GM23338 (cell line): ENCODE measurements around the gene NUTF2. TPM values are rescaled to one million over a fixed set of nuclear protein-coding genes. Genes with fewer than 3 reads are reported as not detected.

Experiments used
- ATAC-seq: fragments of 200-7000 bp; cut with Tn5 transposase; 3 replicates; pipeline ENCODE4 v1.9.1; 2020
- DNase-seq: peaks from one replicate; pipeline ENCODE4 v3.0.0-alpha.2; 2015; ENCODE audit warnings: low spot score
- H2AFZ ChIP-seq: fragments of 200-600 bp; sonication (generic); 2 replicates; pipeline ENCODE4 v1.8.0; 2016; ENCODE audit warnings: antibody characterized with exemption, mild to moderate bottlenecking, moderate library complexity
- H3F3A ChIP-seq: fragments of 200-600 bp; sonication (generic); replicated peaks from 2 replicates; pipeline ENCODE4 v1.8.0; 2017; ENCODE audit warnings: antibody characterized with exemption, mixed run types, low read depth
- H3K27ac ChIP-seq: fragments of 200-600 bp; sonication (generic); 2 replicates; pipeline ENCODE4 v1.6.1; 2016; ENCODE audit warnings: low read depth
- H3K27me3 ChIP-seq: fragments of 200-600 bp; sonication (generic); 2 replicates; pipeline ENCODE4 v1.8.0; 2016; ENCODE audit warnings: mild to moderate bottlenecking, mixed run types, moderate library complexity; ENCODE audit not compliant: insufficient read depth
- H3K36me3 ChIP-seq: fragments of 200-600 bp; sonication (generic); 2 replicates; pipeline ENCODE4 v1.8.0; 2016; ENCODE audit warnings: mild to moderate bottlenecking; ENCODE audit not compliant: insufficient read depth
- H3K4me1 ChIP-seq: fragments of 200-600 bp; sonication (generic); 2 replicates; pipeline ENCODE4 v1.8.0; 2016; ENCODE audit warnings: mild to moderate bottlenecking, moderate library complexity; ENCODE audit not compliant: insufficient read depth
- H3K4me2 ChIP-seq: fragments of 200-600 bp; sonication (generic); 2 replicates; pipeline ENCODE4 v1.7.1; 2017; ENCODE audit warnings: mixed run types
- H3K4me3 ChIP-seq: fragments of 200-600 bp; sonication (generic); 2 replicates; pipeline ENCODE4 v1.6.1; 2016; ENCODE audit warnings: mixed run types
- H3K79me2 ChIP-seq: fragments of 200-600 bp; sonication (generic); replicated peaks from 2 replicates; pipeline ENCODE4 v1.8.0; 2017; ENCODE audit warnings: mild to moderate bottlenecking; ENCODE audit not compliant: insufficient read depth
- H3K9me2 ChIP-seq: fragments of 200-600 bp; sonication (generic); 2 replicates; pipeline ENCODE4 v1.8.0; 2017; ENCODE audit not compliant: insufficient read depth
- H4K20me1 ChIP-seq: fragments of 200-600 bp; sonication (generic); replicated peaks from 2 replicates; pipeline ENCODE4 v1.8.0; 2017; ENCODE audit warnings: mild to moderate bottlenecking; ENCODE audit not compliant: insufficient read depth
- H3K27ac Mint-ChIP-seq: 2 replicates; pipeline ENCODE4 v1.8.0; 2020; ENCODE audit warnings: inconsistent platforms, mild to moderate bottlenecking, moderate library complexity, mixed read lengths
- H3K27me3 Mint-ChIP-seq: 3 replicates; pipeline ENCODE4 v1.8.0; 2022; ENCODE audit warnings: low read depth, mild to moderate bottlenecking, moderate library complexity, mixed read lengths, inconsistent platforms; ENCODE audit not compliant: insufficient read depth, poor library complexity
- H3K36me3 Mint-ChIP-seq: 3 replicates; pipeline ENCODE4 v1.8.0; 2021; ENCODE audit warnings: low read depth, mild to moderate bottlenecking, inconsistent platforms, moderate library complexity, mixed read lengths
- H3K4me1 Mint-ChIP-seq: 3 replicates; pipeline ENCODE4 v1.8.0; 2020; ENCODE audit warnings: mild to moderate bottlenecking, inconsistent platforms, mixed read lengths
- H3K4me3 Mint-ChIP-seq: 3 replicates; pipeline ENCODE4 v1.8.0; 2021; ENCODE audit warnings: moderate library complexity, mild to moderate bottlenecking, inconsistent platforms, mixed read lengths
- H3K9me3 Mint-ChIP-seq: 3 replicates; pipeline ENCODE4 v1.8.0; 2020; ENCODE audit warnings: moderate library complexity, mild to moderate bottlenecking, inconsistent platforms, mixed read lengths
- CREB1 ChIP-seq: fragments of 250-450 bp; sonication (Bioruptor Pico); IDR thresholded peaks from 2 replicates; pipeline ENCODE4 v1.5.0; 2020; ENCODE audit warnings: low read depth, mild to moderate bottlenecking, moderate library complexity
- CTCF ChIP-seq, 2 experiments: fragments of 200-600 bp in 1 of 2; sonication (generic) in 1 of 2; conservative IDR thresholded peaks; 2 replicates each; pipeline versions ENCODE4 v1.5.1 to v1.6.1; 2016 to 2017; ENCODE audit warnings: antibody characterized with exemption in 2 of 2, low read depth in 2 of 2, mild to moderate bottlenecking in 2 of 2, moderate library complexity in 1 of 2
- EZH2phosphoT487 ChIP-seq: fragments of 200-600 bp; sonication (generic); IDR thresholded peaks from one replicate; pipeline ENCODE4 v1.8.1; 2018; ENCODE audit warnings: antibody characterized with exemption; ENCODE audit not compliant: unreplicated experiment
- JUNB ChIP-seq: IDR thresholded peaks from one replicate; pipeline ENCODE4 v1.6.1; 2016; ENCODE audit warnings: antibody characterized with exemption; ENCODE audit not compliant: unreplicated experiment
- NANOG ChIP-seq: IDR thresholded peaks from 2 replicates; pipeline ENCODE4 v1.6.1; 2016; ENCODE audit warnings: antibody characterized with exemption, borderline replicate concordance
- POLR2AphosphoS5 ChIP-seq: IDR thresholded peaks from 2 replicates; pipeline ENCODE4 v1.6.1; 2016; ENCODE audit warnings: antibody characterized with exemption, low read depth
- REST ChIP-seq: IDR thresholded peaks from one replicate; pipeline ENCODE4 v1.6.1; 2018; ENCODE audit warnings: antibody characterized with exemption; ENCODE audit not compliant: unreplicated experiment
- STAT1 ChIP-seq: IDR thresholded peaks from one replicate; pipeline ENCODE4 v1.6.1; 2016; ENCODE audit warnings: antibody characterized with exemption; ENCODE audit not compliant: unreplicated experiment
- ZNF114 ChIP-seq: fragments of 250-450 bp; sonication (Bioruptor Pico); IDR thresholded peaks from 2 replicates; pipeline ENCODE4 v1.5.0; 2020; ENCODE audit warnings: mild to moderate bottlenecking, moderate library complexity
- ZNF331 ChIP-seq: fragments of 250-450 bp; sonication (Bioruptor Pico); IDR thresholded peaks from 2 replicates; pipeline ENCODE4 v1.5.0; 2020; ENCODE audit warnings: low read depth, mild to moderate bottlenecking, moderate library complexity
- ZNF462 ChIP-seq: fragments of 250-450 bp; sonication (Bioruptor Pico); IDR thresholded peaks from 2 replicates; pipeline ENCODE4 v1.5.0; 2020; ENCODE audit warnings: mild to moderate bottlenecking, moderate library complexity
- polyA plus RNA-seq: library from polyadenylated mRNA; unstranded; fragments of >200 nt; fragmentation: Nextera tagmentation; extraction: Ambion mirVana; gene quantifications from 2 replicates; pipeline ENCODE4 v1.2.1, GENCODE V29; 2016
- total RNA-seq: library from RNA; depleted of rRNA; stranded (reverse); fragments of >200 nt; shearing (Covaris generic); gene quantifications from 2 replicates; pipeline ENCODE4 v1.2.3, GENCODE V29; 2014

Gene NUTF2
- total and polyA plus RNA-seq, 2 experiments from 2014 or later: 321 to 391 TPM

- TF ChIP-seq ZNF462 (CRISPR knock-in tag) (no peak), EZH2phosphoT487 (no peak), ZNF331 (CRISPR knock-in tag) (no peak)
Observed at GRCh38 chr16:67811899-67812298, 34.8 kb upstream of the NUTF2 start (continued).

- Mint-ChIP-seq H3K4me3 (no peak overlapping the region), H3K27ac (no peak overlapping the region), H3K36me3 (no peaks in the 10 kb centered on the region), H3K4me1 (no peaks in the 10 kb centered on the region), H3K9me3 (peaks cover 4% of the 10 kb centered on the region; the same call in 1 of the 3 replicates), H3K27me3 (peaks cover 6% of the 10 kb centered on the region)
- Histone ChIP-seq H3F3A (no peaks in the 10 kb centered on the region), H3K4me2 (no peak overlapping the region), H3K27ac (no peak overlapping the region), H3K4me1 (no peaks in the 10 kb centered on the region), H4K20me1 (no peaks in the 10 kb centered on the region), H3K27me3 (no peaks in the 10 kb centered on the region), H3K9me2 (no peaks in the 10 kb centered on the region), H3K36me3 (no peaks in the 10 kb centered on the region), H3K79me2 (no peaks in the 10 kb centered on the region), H2AFZ (no peak overlapping the region), H3K4me3 (no peak overlapping the region)
- DNase-seq (no peak), ATAC-seq (no peak)
- TF ChIP-seq NANOG (no peak), POLR2AphosphoS5 (no peak), CTCF (conservative IDR thresholded peaks at IDR 0.05; ENCODE audit: low read depth in 2 of 2) (no peak), JUNB (no peak), CREB1 (CRISPR knock-in tag) (no peak), STAT1 (no peak), EZH2phosphoT487 (no peak), ZNF114 (CRISPR knock-in tag) (no peak), ZNF331 (CRISPR knock-in tag) (no peak), REST (no peak)
Observed at GRCh38 chr16:67814567-67814966, 32.2 kb upstream of the NUTF2 start.
